Measurements from ENCODE around the gene TMEM97.

DNA sequence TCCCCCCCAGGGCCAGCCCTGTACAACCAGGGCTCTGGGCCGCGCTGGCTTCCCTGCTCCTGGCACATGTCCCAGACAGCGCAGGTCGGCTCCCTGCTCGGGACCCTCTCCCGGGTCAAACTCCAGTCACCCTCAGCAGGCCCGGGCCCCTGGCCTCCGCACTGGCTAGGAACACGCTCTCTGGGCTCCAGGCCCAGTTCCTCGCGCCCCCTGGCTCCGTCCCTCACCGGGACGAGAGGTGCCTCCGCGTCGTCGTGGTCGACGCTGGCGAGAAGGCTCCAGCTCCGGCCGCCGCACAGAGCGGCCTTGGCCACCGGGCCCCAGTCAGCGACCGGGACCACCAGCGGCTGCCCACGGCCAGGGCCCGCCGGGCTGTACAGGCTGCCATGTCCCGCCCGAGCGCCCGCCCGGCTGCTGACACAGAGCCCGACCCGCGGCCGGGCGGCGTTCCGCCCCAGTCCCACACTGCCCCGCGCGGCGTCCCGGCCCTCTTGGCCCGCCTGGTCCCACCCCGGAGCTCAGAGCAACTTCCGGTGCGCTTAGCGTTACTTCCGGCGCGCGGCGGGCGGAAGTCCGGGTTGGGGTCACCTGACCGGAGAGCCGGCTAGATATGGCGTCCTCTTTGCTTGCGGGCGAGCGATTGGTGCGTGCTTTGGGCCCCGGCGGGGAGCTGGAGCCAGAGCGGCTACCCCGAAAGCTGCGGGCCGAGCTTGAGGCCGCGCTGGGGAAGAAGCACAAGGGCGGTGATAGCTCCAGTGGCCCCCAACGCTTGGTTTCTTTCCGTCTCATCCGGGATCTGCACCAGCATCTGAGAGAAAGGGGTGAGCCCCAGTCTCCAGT lies 38.3 kb downstream of the TMEM97 start, which contains the start of gene POLDIP2:
- TF ChIP-seq, protein P1, sequence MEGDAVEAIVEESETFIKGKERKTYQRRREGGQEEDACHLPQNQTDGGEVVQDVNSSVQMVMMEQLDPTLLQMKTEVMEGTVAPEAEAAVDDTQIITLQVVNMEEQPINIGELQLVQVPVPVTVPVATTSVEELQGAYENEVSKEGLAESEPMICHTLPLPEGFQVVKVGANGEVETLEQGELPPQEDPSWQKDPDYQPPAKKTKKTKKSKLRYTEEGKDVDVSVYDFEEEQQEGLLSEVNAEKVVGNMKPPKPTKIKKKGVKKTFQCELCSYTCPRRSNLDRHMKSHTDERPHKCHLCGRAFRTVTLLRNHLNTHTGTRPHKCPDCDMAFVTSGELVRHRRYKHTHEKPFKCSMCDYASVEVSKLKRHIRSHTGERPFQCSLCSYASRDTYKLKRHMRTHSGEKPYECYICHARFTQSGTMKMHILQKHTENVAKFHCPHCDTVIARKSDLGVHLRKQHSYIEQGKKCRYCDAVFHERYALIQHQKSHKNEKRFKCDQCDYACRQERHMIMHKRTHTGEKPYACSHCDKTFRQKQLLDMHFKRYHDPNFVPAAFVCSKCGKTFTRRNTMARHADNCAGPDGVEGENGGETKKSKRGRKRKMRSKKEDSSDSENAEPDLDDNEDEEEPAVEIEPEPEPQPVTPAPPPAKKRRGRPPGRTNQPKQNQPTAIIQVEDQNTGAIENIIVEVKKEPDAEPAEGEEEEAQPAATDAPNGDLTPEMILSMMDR (IDR thresholded peaks at IDR 0.05) = peak in 3 of 12 donors; percentile 16 to 33 (median 29)
- peak; percentile 52 to 97 for TF ChIP-seq POLR2A (IDR thresholded peaks at IDR 0.05)

Measured in heart left ventricle (tissue), 13 donors.